Dedifferentiated amniotic fluid mesenchymal stem cell (primary cell): Measurements from ENCODE around the gene GRIA2.
A peak's percentile ranks its signal among the peaks of the same experiment; 100 is the strongest.
"Not testable (repeated sequence)": the region's sequence is repeated elsewhere in the genome, so short reads cannot be mapped to it uniquely, and the experiment has no call there.

ENCODE experiments used
- DNase-seq: peaks from one replicate; pipeline ENCODE4 v3.0.0-alpha.2; 2016; ENCODE audit errors: extremely low spot score

GRIA2 gene

DNA sequence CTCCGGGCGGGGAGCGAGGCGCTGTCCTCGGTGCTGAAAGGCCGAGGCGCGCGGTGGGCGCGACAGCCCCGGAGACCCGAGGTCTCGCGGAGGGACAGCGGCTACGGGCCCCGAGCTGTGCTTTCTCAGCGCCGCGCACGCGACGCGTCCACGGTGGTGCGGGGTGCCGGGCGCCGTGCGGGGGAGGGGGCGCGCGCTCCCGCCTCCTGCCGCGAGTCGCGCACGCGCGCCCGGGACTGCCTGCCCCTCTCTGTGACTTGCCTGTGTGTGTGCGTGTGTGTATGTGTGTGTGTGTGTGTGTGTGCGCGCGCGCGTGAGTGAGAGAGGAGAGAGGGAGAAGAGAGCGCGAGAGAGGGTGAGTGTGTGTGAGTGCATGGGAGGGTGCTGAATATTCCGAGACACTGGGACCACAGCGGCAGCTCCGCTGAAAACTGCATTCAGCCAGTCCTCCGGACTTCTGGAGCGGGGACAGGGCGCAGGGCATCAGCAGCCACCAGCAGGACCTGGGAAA, at the start of gene GRIA2:
Gene GRIA2, plus strand, starts transcription at position 358 of the 511 bp plus-strand sequence. CDS start 315 bp downstream, outside the sequence.
- DNase-seq = peak; percentile 17

DNA sequence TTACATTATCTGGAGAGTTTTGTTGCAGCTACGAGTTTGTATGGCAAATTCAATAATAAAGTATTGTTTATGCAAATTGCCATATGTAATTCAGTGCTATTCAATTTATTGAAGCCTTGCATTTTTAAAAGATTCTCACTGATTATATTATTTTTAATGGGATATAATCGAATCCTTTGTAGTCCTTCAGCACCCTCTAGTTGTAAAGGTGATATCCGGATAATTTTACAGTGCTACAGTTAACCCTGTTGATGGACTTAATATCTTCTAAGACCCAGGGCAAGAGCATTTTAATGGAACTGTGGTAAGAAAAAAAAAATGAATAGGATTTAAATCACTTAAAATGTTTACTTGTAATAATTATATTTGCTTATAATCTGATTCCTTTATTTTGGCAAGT, 48.5 kb upstream of the GRIA2 start:
- DNase-seq = no peak

DNA sequence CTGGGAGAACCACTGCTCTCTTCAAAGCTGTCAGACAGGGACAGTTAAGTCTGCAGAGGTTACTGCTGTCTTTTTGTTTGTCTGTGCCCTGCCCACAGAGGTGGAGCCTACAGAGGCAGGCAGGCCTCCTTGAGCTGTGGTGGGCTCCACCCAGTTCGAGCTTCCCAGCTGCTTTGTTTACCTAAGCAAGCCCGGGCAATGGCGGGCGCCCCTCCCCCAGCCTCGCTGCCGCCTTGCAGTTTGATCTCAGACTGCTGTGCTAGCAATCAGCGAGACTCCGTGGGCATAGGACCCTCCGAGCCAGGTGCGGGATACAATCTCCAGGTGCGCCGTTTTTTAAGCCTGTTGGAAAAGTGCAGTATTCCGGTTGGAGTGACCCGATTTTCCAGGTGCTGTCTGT, 40.3 kb upstream of the GRIA2 start:
- not testable (repeated sequence) for DNase-seq

DNA sequence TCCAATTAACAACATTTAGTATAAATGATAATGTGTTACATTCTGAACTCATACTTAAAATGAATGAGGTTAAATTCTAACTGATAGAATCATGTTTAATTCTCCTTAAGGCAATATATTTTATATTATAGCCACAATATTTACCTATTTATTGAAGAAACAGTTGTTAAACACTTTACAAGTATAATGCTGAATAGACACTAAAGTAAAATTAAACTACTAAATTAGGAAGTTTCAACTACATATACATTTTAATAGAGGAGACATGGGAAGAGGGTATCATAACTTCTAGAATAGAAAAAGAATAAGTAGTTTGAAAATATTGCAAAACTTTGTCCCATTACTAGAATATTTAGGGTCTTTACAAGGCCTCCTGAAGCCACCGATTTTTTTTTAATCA, 36.2 kb upstream of the GRIA2 start:
- no peak for DNase-seq

DNA sequence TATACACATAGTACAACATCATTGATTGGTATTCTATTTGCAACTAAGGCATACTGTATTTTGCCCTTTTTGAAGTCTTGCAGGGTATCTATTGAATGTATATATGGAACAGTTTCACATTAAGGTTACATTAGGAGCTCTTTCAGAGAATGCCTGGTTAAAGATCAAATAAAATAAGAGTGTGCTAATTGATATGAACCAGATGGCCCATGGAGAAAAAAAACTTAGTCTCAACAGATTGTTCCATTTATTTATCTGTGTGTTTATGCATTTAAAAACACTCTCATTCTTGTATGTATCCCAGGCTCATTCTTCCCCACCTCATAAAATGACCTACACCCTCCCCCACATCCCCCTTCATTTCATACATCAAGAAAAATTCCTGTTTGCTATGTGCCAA, 35.2 kb upstream of the GRIA2 start:
- DNase-seq = no peak

DNA sequence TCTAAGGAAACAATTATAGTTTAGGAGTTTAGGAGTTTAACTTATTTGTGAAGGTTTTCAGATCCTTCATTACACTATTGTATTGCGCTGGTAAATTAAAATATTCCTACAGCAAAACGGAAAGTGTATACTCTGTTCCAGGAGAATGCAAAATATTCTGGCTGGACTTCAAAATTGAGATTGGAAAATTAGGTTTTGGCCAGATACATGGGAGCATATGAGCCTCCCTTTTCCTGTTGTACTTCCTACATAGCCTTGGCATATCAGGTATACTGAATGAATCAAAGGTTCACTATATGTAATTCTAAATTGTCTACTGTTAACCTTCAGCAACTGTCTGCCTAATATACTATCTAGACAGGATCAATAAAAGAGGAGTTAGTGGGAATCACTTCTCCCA, 25.2 kb upstream of the GRIA2 start:
- no peak for DNase-seq

DNA sequence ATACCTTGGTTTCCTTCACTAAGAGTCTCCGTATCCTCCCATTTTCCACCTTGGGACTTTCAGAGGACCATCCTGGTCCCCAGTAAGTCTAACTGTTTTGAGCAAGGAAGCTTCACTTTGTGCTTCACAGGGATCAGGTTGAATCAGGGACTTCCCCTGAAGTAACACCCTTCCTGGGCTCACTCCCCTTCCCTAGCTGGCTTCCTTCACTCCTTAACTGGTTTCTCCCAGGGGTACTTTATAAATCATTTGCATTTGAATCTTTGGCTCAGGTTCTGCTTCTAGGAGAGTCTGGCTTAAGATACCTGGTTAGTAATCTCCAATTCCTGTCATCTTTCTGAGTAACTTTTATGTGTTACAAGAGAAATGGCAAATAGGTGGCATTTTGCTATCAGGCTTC, 24.5 kb upstream of the GRIA2 start:
- DNase-seq = no peak

DNA sequence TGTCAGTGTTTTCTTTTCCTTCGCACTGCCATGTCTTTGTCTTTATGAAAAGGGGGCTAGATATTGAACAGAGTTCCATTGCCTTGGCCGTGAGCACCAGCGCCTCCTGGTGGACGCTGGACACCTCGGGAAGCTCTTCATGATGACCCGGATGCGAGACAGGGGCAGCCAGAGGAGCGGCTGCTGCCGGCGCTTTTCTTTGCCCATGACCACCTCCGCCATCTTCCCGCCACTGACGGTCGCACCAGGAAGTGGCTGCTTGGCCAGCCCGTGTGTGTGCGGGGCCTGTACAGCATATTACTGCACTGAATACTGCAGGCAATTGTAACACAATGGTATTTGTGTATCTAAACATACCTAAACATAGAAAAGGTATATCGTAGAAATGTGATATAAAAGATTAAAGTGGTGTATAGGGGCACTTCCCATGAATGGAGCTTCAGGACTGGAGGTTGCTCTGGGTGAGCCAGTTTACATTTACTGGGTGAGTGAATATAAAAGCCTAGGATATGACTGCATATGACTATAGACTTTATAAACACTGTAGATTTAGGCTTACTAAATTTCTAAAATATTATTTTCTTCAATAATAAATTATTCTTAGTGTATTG, 15.8 kb upstream of the GRIA2 start:
- no peak for DNase-seq

DNA sequence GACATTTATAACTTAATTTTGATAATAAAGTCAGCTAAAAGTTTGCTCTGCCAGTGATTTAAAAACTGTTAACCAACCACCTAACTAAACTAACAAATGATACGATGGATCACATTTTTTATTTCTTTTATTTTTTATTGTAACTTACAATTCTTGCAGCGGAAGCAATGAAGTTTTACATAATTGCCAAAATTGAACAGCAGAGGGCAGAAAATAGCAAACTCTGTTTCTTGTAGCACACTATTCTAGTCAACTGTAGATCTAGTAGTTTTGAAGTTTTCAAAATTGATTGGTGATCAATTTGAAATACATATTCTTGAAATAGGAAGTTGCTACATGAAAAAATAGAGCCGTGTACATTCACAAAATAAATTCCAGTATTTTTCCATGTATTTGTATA, 2.8 kb upstream of the GRIA2 start:
- DNase-seq = peak; percentile 21

DNA sequence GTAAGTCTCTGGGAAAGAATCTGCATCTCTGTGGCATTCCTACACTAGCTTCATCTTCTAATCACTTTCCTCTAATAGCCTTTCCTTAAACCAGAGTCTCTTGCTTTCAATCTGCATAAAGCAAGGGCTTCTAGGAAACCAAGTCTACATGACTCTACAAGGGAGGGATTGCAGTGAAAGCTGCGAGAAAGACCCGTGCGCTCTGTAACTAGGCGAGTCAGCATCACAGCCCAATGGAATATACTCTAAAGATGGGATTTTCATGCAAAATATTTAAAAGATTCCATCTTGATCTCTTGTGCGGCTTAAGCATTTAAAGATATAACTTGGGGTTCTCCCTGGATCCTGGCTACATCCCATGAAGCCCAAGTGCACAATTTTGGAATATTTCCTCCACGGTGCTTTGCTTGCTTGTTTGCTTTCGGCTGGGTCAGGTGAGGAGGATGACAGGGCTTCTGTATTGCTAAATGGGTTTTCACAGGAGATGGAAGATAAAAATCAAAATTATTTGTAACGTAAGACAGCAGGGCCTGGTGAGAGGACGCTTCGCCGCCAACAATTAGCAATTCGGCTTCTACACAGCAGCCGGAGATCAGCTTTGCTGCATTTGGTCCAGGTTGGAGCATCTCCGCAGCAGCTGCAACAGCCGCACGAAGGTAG, 687 bp upstream of the GRIA2 start:
- DNase-seq = no peak

DNA sequence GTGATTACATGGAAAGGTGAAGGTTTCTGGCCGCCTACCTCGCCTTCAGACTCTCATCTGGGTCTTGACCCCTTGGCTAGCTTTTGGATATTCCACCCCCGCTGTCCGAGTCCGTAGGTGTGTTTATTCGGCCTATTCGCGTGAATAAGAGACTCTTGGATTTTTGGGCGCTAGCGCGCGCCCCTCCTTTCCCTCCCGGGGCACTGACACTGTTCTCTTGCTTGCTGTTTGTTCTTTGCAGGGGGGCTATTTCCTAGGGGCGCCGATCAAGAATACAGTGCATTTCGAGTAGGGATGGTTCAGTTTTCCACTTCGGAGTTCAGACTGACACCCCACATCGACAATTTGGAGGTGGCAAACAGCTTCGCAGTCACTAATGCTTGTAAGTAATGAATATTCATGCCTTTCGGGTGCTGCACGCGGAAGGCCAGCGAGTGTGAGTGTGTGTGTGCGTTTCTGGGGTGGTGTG, 932 bp downstream of the GRIA2 start:
- DNase-seq = no peak

DNA sequence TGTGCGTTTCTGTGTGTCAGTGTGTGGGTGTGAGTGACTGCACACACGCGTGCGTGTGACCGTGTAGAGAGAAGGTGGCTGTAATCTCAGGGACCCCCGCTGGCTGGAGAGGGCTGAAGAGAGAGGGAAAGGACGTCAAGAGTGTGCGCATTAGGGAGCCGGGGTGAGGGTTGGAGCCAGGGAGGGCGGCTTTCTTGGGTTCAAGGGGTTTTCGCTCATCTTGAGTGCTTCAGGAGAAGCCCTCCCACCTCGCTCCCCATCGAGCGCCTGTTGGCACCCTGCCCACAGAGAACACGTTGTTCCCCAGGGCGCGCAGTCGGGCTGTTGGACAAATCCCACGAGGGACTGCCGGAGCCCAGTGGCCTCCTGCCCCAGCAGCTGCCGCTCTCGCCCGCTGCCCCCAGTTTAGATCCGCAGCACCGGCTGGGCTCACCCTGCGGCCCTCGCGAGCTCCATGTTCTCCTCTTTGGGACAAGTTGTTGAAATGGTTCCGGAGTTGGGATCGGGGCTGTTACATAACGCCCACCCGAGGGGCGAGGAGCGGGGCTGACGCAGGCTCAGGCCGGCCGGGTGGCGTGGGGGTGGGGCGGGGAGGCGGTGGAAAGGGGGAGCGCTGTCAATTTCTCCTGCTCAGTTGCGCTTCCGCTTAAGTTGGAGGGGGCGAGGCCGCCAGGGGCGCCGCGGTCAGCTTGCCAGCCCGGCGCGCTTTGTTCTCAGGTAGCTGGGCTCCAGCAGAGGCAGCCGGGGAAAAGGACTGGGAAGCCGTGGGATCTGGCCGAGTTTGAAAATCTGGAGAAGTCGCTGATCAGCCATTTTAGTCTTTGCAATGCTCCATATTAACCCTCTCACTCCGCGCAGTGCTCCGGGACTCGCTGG, 1.6 kb downstream of the GRIA2 start:
- DNase-seq = no peak

DNA sequence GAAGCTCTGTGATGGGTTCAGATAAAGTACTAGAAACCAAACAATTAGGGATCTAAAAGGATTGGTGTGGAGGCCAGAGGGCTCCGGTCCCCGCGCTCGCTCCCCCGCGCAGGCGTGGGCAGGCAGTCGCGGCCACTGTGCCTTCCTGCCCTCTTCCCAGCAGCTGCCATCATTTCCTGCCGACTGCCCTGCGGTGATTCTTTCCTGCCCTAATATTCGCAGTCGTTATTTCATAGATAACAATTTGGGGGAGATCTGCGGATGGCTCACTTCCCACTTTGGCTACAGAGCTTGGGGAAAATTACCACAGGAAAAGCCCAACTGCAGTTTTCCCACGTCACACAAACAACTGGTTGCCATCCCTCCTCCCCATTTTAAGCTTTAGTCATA, 2.2 kb downstream of the GRIA2 start:
- DNase-seq = no peak

DNA sequence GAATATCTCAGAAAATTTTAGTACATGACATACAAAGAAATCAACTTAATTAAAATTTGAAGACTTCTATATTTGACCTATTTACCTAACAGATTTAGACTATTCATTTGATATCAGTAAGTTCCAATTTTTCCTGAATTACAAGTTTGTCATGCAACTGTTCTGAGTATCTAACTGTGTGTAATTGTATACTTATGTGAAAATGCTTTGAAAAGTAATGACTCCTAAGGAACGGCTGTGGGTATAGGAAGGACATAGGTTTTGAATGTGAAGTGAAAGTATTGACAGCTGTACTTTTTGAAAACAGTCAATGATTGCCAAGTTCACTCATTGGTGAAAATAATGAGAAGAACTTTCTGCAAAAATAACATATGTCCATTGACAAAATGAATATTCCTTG, 2.9 kb downstream of the GRIA2 start:
- DNase-seq = no peak

DNA sequence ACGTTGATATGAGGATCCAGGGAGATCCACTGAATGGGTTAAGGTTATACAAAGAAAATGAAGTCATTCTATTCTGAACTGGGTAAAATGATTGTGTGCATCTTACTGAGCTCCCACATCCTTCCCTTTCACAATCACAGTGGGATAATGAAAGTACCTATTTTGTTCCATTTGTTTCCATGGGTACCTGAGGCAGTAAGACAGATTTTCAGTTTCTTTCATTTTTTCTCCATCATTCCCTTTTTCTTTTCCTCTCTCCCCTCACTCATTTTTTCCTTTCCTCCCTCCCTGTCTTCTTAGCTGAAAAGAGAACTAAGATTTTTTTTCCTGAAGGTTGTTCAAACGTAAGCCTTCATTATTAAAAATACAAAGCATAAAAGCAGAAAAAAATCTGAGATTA, 4.6 kb downstream of the GRIA2 start:
- DNase-seq = no peak

DNA sequence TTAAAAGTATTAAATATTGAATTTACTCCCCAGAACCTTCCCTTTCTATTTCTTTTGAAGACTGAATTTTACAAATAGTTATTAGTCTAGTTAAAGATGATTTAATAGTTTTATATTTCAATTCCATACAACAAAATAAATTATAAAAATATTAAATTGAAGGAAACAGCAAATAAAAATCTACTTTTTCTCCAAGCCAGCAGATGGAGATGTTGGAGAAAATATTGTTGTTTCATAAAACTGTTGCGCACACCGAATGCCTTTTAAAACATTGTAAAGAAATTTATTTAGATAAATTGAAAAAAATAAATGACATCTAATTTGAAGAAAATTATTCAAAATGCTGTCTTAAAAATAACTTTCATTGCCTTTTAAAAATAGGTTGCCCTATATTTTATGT, 5.5 kb downstream of the GRIA2 start:
- DNase-seq = no peak

DNA sequence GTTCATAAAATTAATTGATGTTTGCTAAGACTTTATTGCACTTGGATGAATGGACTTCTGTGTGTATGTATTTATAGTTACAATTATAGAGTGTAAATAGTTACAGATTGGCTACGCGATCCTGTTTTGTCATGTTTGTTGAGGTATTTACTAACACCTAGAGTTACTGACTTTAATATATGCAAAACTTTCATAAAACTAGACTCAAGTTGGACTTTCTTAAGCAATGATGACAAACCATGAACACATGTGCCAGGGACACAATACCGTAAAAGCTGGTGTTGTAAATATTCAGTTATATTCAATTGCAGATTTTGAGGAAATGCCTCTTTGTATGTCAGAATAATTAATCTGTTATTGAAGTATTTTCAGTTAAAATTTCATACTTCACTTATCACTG, 6.1 kb downstream of the GRIA2 start:
- DNase-seq = no peak

DNA sequence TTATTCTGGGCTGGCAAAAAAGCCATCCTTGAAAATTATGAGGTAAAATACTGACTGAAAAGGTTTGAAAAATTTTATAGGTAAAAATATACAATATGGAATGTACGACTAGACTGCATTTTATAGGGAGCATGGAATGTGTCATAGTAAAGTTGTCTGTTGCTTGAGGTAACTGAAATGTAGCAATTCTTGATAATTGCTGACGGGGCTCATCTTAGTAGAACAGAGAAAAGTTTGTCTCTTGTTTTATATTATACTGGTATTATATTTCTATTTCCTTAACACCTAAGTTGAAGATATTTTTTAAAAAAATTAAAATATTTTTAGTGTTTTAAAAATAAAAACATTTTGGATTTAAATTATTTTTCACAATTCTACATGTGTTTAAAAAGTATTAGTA, 11.0 kb downstream of the GRIA2 start:
- no peak for DNase-seq

DNA sequence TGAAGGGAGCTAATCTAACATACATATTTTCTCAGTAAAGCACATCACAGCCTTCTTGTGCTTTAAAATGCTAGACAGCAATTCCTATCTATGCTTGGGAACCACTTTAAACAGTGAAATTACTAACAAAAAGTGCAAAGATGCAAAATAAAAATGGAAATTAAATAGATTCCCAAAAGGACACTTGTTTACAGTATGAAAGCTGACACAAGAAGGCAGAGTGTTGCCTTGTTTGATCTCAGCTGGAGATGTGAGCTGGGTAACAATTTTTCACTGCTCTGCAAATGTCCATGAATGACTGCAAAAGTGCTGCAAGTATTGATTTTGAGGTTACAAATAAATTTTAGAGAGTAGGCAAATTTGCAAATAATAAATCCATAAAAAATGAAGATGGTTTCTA, 22.3 kb downstream of the GRIA2 start:
- DNase-seq = no peak

DNA sequence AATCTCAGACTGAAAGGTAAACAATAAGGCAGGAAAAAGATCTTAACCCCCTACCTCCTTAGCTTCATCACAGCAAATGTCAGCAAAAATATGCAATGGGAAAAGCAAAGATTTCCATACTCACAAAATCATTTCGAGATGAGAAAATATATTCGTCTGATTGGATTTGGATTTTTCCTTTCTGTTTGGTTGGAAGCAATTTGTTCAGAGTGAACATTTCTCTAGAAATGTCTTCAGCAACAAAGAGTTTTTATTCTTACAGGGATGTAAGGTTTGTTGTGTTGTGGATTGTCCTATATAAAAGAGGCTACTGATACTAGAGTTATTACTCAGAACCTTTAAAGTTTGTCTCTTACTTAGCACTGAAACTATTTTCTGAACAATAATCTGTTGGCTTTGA, 23.8 kb downstream of the GRIA2 start:
- DNase-seq = no peak

DNA sequence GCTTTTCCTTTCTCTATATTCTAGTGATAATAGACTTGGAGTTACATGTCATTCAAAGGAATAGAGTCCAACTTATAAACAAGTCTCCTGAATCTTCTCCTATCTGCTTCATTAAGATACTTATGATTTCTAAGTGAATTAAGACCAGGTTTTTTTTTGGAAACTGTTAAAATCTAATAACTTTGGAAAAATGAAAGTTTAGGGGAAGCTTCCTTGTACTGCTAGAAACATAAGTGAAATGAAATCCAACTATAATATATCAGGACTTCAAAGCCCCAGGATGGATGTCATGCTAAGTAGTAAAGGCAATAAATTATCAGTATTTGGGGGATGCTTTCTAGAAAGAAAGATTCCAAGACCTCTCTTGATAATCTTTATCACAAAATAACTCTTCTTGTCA, 24.8 kb downstream of the GRIA2 start:
- no peak for DNase-seq

DNA sequence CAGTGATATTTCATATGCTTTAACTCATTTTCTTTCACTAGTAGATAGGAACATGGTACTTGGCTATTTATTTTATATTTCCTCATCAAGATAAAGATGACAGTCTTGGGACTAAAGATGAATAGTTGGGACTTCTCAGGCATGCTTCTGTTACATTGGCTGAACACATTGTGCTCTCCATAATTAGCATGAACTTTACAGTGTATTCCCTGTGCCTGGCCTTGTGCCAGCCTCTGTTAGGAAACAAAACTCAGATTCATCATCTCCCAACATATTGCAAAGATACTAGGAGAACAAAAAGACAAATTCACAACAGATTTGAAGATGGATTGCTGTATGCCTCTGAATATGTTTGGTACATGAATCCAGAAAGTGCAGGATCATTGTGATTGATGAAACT, 26.4 kb downstream of the GRIA2 start:
- no peak for DNase-seq

DNA sequence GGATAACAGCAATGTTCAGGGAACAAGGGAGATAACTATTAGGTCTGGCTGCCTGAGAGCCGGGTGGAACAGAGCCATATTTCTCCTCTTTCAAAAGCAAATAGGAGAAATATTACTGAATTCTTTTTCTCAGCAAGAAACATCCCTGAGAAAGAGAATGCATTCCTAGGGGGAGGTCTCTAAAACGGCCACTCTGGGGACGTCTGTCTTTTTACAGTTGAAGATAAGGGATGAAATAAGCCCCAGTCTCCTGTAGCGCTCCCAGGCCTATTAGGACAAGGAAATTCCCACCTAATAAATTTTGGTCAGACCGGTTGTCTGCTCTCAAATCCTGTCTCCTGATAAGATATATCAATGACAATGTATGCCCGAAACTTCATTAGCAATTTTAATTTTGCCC, 37.6 kb downstream of the GRIA2 start:
- not testable (repeated sequence) for DNase-seq
